GM12864 (cell line): ENCODE results near the gene AP3B2.

Experiments used
- DNase-seq: peaks from one replicate; pipeline ENCODE4 v3.0.0-alpha.2; 2011; ENCODE audit warnings: low read depth
- H3K4me3 ChIP-seq: 2 replicates; pipeline ENCODE4 v1.5.1; 2011; ENCODE audit warnings: mild to moderate bottlenecking, low read depth, low read length, control low read depth
- TF ChIP-seq, protein P1 (sequence below): IDR thresholded peaks from 2 replicates; pipeline ENCODE4 v1.5.1; 2011; ENCODE audit warnings: low read depth, mild to moderate bottlenecking, moderate library complexity, low read length, control low read depth, inconsistent platforms; ENCODE audit errors: missing control alignments

The AP3B2 gene

DNA sequence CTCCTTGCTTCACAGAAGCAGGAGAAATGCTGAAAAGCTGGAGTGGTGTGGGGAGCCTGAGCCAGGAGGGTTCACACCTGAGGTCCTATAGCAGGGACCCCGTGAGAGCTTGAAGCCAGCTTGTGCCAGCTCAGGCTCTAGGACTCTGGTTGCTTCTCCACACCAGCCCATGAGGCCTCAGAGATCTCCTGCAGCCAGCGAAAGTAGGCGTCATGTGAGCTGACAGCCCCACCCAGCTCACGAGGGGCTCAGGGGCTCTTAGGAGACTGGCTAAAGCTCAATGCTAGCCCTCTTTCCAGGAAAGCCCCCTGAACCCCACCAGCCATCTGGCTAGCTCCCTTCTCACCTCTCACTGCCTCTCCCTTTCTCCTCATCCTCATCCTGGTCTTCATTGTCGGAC, 45.7 kb downstream of the AP3B2 start:
- H3K4me3 ChIP-seq = no peak overlapping the region
- no peak for DNase-seq
- TF ChIP-seq, protein P1, sequence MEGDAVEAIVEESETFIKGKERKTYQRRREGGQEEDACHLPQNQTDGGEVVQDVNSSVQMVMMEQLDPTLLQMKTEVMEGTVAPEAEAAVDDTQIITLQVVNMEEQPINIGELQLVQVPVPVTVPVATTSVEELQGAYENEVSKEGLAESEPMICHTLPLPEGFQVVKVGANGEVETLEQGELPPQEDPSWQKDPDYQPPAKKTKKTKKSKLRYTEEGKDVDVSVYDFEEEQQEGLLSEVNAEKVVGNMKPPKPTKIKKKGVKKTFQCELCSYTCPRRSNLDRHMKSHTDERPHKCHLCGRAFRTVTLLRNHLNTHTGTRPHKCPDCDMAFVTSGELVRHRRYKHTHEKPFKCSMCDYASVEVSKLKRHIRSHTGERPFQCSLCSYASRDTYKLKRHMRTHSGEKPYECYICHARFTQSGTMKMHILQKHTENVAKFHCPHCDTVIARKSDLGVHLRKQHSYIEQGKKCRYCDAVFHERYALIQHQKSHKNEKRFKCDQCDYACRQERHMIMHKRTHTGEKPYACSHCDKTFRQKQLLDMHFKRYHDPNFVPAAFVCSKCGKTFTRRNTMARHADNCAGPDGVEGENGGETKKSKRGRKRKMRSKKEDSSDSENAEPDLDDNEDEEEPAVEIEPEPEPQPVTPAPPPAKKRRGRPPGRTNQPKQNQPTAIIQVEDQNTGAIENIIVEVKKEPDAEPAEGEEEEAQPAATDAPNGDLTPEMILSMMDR = no peak

DNA sequence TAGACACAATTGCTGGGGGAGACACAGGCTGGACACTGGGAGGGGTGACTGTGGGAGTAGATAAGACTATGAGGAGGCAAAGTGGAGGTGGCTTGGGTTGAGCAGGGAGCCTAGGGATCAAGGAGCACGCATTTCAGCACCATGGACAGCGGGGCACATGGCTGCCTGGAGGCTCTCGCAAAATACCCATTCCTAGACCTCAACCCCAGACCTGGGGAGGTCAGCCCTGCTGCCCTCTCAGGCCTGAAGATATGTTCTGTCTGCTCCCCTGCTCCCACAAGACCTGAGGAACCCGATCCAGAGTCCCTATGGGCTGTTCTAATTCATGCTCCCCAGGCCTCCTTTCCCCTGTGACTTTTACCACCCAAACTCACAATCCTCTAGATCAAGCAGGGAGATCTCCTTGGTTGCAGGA, 46.5 kb downstream of the AP3B2 start:
- DNase-seq = no peak
- H3K4me3 ChIP-seq = no peak overlapping the region
- TF ChIP-seq, protein P1 = no peak

DNA sequence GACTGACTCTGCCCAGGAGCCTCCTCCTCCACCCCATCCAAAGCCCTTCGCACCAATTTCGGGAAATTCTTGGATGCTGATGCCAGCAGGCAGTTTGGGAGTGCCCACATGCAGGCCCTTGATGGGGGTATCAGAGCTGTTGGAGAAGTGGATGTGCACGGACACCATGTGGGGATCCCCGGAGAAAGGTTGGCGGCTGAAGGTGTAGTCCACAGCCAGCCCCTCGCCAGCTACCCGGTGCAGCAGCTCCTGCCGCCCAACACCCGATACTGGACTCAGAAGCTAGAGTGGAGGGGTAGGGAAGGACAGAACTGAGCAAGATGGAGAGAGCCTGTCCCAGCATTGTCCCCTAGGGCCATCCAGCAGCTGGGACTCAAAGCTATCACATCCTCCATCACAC, 47.0 kb downstream of the AP3B2 start:
- DNase-seq = no peak
- TF ChIP-seq, protein P1 = no peak
- H3K4me3 ChIP-seq = no peak overlapping the region

DNA sequence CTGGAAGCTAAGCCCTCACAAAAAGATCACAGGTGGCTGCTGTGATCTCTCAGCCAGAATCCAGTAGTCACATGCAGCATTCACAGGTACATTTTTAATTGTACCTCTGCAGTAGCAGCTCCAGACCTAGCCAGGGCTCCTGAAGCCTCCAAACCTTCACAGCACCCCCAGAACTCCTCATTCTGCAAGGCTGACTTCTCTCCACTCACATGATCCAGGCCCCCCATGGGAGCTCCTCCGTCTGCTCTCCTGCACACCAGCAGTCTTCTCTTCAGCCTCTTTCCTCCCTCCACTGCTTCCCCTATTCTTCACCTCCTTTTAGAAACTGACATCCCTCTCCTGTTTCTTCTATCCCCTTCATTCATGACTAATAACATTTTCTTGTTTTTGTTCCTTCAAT, 49.3 kb downstream of the AP3B2 start:
- TF ChIP-seq, protein P1 = no peak
- DNase-seq = no peak
- H3K4me3 ChIP-seq = no peak overlapping the region

DNA sequence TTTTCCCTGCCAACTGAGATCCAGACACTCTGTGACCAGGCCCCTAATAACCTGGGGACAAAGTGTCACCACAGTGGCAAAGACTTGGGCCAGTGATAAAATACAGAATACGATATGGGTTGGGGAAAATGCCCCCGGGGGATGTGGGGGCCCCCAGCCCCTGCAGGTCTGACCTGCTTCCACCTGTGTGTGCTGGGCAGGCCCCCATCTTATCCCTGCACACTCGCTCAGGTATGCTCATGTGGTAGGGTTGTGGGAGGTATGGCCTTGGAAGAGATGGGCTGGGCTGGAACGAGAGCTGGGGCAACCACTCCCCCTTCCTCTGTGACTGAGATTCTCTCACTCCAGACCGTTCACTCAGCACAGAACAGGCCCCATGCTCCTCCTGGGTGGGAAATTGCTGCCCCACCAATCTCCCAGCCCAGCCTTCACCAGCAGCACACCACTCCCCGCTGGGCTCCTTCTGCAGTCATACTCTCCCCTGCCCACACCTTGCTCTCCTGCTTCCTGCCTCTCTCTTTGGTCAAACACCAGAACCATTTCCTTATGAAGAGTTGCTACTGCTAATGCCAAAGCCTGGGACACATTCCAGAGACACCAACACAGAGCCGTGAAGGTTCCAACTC, 52.9 kb downstream of the AP3B2 start:
- no peak for DNase-seq
- no peak overlapping the region for H3K4me3 ChIP-seq
- TF ChIP-seq, protein P1 = no peak

DNA sequence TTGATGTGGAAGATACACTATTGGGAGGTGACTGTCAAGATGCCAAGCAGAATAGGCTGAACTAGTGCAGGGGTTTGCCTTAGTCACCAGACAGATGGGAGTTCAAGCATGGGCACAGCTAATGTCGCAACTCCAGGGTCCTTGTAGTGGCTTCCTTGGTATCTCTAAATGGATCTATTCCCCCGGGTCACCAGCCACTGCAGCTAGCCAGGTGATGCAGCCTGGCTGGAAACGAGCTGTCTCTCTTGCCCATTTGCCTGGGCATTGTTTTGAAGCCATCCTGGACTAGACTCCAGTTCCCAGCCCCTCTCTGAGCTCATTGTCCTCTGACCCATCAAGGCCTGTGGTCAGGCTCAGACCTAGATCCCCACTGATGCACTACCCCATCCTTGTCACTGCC, 54.1 kb downstream of the AP3B2 start:
- TF ChIP-seq, protein P1 = no peak
- DNase-seq = no peak
- no peak overlapping the region for H3K4me3 ChIP-seq

DNA sequence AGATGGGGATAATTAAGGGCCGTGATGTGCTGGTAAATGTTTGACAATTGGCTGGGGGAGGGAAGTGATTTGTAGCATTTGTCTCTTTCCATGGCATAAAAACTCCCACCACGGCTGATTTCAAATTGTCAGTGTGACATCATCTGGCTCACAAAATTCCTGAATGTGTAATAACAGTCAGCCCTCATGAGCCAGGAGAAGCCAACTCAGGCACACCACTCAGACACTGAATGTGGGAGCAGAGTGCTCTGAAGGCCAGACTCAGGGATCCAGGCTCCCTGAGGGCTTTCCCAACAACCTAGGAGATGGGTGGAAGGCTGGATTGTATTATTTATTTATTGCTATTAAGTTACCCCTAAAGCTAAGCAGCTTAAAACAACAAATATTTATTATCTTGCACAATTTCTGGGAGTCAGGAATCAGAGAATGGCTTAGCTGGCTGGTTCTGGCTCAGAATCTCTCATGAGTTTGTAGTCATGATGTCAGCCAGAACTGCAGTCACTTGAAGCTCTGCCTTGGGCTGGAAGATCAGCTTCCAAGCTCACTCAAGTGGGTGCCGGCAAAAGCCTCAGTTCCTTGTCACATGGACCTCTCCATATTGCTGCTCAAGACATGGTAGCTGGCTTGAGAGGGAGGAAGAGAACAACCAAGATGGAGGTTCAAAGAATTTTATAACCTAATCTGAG, 56.0 kb downstream of the AP3B2 start:
- no peak overlapping the region for H3K4me3 ChIP-seq
- TF ChIP-seq, protein P1 = no peak
- DNase-seq = no peak
